Ovary (tissue), 3 donors: ENCODE data around the gene NCK1.

Experiments
- CTCF ChIP-seq, 3 donors: fragments of 450-650 bp in 2 of 3; fragments of 200-600 bp in 1 of 3; IDR thresholded peaks; one replicate each; pipeline versions ENCODE4 v1.5.1 to v1.8.0; 2016 to 2022; ENCODE audit warnings: antibody characterized with exemption in 3 of 3, mild to moderate bottlenecking in 1 of 3
- EP300 ChIP-seq: sonication (generic); formaldehyde crosslinking; IDR thresholded peaks from one replicate; pipeline ENCODE4 v1.6.1; 2017; ENCODE audit warnings: antibody characterized with exemption
- donor health status: DM: no; HTN: no; CAD: no.

DNA sequence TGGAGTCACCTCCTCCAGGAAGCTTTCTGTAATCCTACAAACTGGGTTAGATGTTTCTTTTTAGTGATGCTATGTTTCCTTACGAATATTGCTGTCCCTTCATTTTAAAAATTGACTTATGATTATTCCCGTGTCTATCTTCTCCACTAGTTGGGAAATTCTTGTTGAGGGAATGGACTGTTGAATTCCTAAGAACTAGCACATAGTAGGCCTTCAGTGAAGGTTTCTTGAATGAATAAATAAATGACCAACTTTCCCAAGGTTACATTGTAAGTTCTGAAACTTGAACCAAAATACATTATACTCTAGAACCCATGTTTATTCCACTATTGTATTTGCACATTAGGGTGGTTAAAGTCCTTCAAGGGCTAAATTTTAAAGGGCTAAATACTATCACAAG, 95.0 kb downstream of the NCK1 start:
- no peak for TF ChIP-seq EP300
- no peak for TF ChIP-seq CTCF (IDR thresholded peaks at IDR 0.05)
